KG1 (cell line): Measurements from ENCODE around the gene IP6K3.
A peak's percentile ranks its signal among the peaks of the same experiment; 100 is the strongest.

ENCODE experiments used
- DNase-seq: peaks from one replicate; lab custom pipeline; 2025; lab: John Stamatoyannopoulos, UW

IP6K3 gene

GRCh38 chr6:33759887-33760629 lies 13.4 kb upstream of the IP6K3 start:
- DNase-seq = no peak

- DNase-seq = no peak
These were observed 12.1 kb upstream of the IP6K3 start for GRCh38 chr6:33758815-33759216.

- no peak for DNase-seq
These were observed 11.2 kb upstream of the IP6K3 start for GRCh38 chr6:33757906-33758305.

DNA sequence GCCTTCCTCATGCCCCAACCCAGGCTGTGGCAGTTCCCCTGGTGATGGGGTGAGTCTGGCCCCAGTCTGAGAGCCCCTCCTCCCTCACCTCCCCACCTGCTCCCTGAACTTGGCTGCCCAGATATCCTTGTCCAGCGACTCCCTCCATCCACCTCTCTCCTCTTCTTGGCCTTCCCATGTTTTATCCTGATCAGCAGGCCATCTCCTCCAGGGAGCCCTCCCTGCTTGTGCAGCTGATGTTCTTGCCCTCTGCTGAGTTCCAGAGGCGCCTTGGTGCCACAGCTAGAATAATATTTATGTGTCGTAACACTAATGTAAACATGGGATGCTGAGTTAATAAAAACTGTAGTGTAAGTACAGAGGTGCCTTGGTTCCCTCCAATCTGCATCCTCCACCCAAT lies 10.4 kb upstream of the IP6K3 start:
- no peak for DNase-seq

GRCh38 chr6:33756211-33756954 lies 9.7 kb upstream of the IP6K3 start:
- no peak for DNase-seq

DNA sequence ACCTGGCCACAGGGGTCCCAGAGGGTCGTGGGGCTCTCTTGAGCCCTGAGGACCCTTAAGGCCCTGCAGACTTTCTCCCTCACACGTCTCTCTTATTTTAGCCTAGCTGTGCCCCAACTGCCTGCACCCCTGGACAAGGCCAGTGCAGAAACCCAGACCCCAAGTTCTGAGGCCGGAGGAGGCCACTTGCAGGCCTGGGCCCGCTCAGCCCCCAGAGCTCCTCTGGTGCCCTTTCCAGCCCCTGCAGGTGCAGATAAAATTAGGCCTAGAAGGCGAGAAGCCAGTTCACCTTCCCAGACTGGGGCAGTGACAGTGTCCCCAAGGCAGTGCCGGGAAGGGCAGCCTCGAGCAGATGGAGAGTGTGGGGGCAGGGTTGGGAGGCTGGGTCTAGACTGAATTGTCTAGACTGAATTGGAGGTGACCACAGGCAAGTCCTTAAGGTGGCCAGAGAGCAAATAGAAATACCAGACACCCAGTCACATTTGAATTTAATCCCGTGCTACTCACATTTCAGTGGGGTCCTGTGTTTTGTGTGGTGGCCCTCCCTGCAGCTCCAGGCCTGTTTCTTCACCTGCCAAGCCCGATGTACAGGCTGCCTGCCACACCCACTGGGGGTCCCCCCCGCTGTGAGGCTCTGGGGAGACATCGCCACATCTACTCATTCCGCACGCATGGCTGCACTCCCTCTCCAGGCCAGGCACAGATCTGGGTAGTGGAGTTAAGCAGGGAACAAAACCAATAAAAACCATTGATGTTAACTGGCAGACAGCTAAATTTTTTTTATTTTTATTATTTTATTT lies 8.6 kb upstream of the IP6K3 start:
- DNase-seq = no peak

GRCh38 chr6:33754222-33754621 lies 7.5 kb upstream of the IP6K3 start:
- DNase-seq = no peak

DNA sequence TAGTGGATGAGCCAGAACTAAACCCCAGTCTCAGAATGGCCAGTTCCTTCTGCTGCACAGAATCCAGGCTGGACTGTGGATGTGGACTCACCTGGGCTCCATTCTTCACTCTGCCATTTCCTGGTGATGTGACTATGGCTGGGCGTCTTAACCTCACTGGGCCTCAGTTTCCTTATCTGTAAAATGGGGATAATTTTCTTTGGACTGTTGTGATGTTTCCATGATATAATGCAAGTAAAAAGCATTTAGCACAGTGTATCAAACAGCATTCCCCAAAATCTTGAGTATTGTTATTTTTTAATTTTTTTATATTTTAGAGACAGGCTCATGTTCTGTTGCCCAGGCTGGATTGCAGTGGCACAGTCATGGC lies 5.9 kb upstream of the IP6K3 start:
- no peak for DNase-seq

DNA sequence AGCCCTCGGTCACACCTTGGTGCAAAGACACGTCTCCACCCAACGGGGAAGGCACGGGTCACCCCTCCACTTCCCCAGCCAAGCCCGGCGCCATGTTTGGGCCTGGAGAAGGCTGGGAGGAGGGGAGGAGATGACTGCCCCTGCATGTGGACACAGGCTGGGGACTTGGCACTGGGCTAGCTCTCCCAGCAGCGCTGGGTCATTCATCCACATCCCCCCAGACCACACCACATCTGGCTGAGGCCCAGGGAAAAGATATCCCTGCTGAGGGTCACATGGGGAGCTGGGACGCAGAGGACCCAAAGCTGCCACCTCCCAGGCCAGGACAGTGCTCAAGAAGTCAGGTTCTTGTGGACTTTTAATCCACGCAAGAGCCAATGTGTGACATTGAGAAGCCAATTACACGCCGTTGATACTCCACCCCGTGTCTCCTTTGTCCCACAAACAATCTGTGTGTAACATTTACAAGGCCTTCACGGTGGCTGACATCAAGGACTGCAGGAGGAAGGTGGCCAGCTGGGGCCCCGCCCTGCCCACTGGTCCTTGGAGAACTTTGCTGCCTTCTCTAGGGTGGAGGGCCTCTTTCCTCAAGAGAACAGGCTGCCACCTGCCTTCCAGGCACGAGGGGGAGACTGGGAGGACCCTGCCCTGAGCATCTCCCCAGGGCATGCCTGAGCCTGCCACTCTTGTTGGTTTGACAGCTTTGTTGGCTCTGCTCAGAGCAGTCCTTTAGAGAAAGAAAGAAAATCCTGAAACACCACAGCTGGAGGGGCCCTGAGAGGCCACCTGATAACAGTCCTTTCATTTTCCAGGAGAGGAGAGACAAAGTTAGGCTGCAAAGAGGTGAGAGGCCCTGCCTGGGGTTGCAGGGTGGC lies 5.3 kb upstream of the IP6K3 start:
- no peak for DNase-seq

GRCh38 chr6:33750244-33750991 lies 3.7 kb upstream of the IP6K3 start:
- DNase-seq = no peak

- no peak for DNase-seq
These were observed 2.7 kb upstream of the IP6K3 start for GRCh38 chr6:33749401-33749800.

- no peak for DNase-seq
These were observed 2.1 kb upstream of the IP6K3 start for GRCh38 chr6:33748841-33749240.

DNA sequence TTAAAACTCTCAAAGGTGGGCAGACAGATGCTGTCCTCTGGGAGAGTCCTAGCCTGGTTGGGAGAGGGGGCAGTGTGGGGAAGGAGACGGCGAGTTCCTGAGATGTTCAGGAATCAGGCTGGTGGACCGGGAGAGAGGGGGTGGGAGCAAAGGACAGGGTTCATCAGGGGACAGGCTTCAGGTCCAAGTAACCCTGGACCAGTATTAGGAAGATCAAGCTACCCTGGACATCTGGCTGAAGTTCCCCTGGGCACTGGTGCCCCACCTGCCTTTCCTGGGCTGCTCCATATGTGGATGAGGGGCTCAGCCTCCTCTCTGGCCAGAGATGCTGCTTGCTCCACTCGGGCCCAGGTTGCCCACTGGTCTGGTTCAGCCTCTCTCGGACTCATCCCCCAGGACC lies 1.1 kb upstream of the IP6K3 start:
- no peak for DNase-seq

GRCh38 chr6:33746036-33746600 lies 587 bp downstream of the IP6K3 start:
- no peak for DNase-seq

DNA sequence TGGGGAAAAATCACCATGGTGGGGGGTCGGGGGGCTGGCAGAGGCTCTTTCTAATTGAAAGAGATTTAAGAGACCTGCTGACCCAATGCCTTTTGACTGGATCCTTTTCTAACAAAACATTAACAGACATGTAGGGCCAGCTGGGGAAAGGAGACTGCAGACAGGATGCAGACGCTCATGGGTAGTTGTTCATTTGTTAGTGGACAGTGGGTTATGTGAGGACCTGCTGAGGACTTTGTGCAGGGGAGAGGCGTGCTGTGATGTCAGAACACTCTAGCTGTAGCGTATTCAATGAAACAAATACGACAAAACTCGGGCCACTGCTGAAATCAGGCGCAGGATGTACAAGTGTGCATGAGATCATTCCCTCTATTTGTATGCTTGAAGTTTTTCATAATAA lies 1.2 kb downstream of the IP6K3 start:
- DNase-seq = no peak

DNA sequence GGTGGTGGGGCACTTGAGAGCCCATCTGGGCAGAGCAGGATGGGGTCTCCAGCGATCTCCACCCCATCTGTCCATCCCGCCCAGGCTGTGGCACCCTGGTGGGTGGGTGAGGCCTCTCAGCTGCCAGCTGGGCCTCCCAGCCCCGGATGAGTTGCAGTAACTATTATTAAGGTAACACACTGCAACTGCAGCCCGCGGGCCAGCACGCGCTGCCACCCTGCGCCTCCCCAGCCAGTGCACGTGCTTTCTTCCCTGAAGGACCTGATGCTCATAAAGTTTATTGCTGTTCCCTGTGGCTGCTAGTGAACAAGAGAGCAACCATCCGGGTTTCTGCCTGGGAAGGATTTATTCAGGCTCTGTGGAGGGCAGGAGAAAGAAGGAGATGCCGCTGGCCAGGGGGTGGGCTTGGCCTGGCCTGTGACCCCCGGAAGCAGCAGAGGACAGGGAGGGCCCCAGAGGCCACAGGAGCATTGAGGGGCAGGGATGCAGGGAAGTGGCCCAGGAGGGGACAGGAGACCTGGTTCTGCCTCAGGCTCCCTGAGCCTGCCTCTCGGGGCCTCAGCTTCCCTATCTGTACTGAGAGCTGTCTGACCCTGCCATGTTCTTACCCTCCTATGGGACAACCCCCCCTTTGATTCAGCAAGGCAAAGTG lies 1.7 kb downstream of the IP6K3 start:
- DNase-seq = no peak

- peak; percentile 21 for DNase-seq
These were observed 2.5 kb downstream of the IP6K3 start for GRCh38 chr6:33744001-33744848.

- no peak for DNase-seq
These were observed 3.9 kb downstream of the IP6K3 start for GRCh38 chr6:33742837-33743236.

DNA sequence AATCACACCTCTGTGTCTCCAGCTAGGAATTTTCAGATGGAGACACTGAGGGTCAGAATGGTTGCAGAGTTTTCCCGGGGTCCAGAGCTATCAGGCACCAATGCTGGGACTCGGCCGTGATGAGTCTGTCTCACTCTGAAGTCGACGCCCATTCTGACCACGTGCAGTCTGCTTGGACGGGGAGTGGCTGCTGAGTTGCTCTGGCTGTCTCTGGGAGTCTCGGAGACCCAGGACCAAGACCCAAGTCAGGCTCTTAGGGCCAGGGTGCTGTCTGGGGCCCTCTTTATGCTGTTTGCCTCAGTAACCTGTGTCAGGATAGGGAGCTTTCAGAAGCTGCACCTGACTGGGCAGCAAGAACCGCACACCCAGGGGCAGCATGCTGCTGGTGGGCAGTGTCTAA lies 4.6 kb downstream of the IP6K3 start:
- no peak for DNase-seq
